ENCODE data around the gene ETS1. TPM values are rescaled to one million over a fixed set of nuclear protein-coding genes. Genes with fewer than 3 reads are reported as not detected.

Gene ETS1
- total RNA-seq, 1 donor from 2014 or later = 3.0 TPM

GRCh38 chr11:128492903-128493569 is 94.3 kb downstream of the ETS1 start:
- no peaks in the 10 kb centered on the region for H3K9me3 Mint-ChIP-seq (ENCODE audit: low read depth)
- no peaks in the 10 kb centered on the region for H3K4me1 Mint-ChIP-seq (ENCODE audit: low read depth)
- no peak overlapping the region for H3K4me3 Mint-ChIP-seq (ENCODE audit: low read depth)
- no peaks in the 10 kb centered on the region for H3K36me3 Mint-ChIP-seq (ENCODE audit: insufficient read depth)
- TF ChIP-seq CTCF (IDR thresholded peaks at IDR 0.05; ENCODE audit: unreplicated experiment) = no peak
- H3K27me3 Mint-ChIP-seq = peaks cover 33% of the 10 kb centered on the region
- DNase-seq (ENCODE audit: low spot score, unreplicated experiment) = no peak
- no peak overlapping the region for H3K27ac Mint-ChIP-seq

GRCh38 chr11:128492461-128492860 is 94.9 kb downstream of the ETS1 start:
- DNase-seq (ENCODE audit: low spot score, unreplicated experiment) = no peak
- no peak for TF ChIP-seq CTCF (IDR thresholded peaks at IDR 0.05; ENCODE audit: unreplicated experiment)
- Mint-ChIP-seq H3K4me1 (ENCODE audit: low read depth) (no peaks in the 10 kb centered on the region), H3K4me3 (ENCODE audit: low read depth) (no peak overlapping the region), H3K36me3 (ENCODE audit: insufficient read depth) (no peaks in the 10 kb centered on the region), H3K27ac (peak overlapping the region; percentile 70), H3K27me3 (peaks cover 28% of the 10 kb centered on the region), H3K9me3 (ENCODE audit: low read depth) (no peaks in the 10 kb centered on the region)

- Mint-ChIP-seq H3K36me3 (ENCODE audit: insufficient read depth) (no peaks in the 10 kb centered on the region), H3K9me3 (ENCODE audit: low read depth) (no peaks in the 10 kb centered on the region), H3K4me3 (ENCODE audit: low read depth) (no peak overlapping the region), H3K27me3 (peaks cover 17% of the 10 kb centered on the region), H3K4me1 (ENCODE audit: low read depth) (no peaks in the 10 kb centered on the region), H3K27ac (no peak overlapping the region)
- DNase-seq (ENCODE audit: low spot score, unreplicated experiment) = no peak
- no peak for TF ChIP-seq CTCF (IDR thresholded peaks at IDR 0.05; ENCODE audit: unreplicated experiment)
These were observed 96.0 kb downstream of the ETS1 start for GRCh38 chr11:128491195-128491936.

GRCh38 chr11:128490092-128490491 is 97.3 kb downstream of the ETS1 start:
- TF ChIP-seq CTCF (IDR thresholded peaks at IDR 0.05; ENCODE audit: unreplicated experiment) = no peak
- Mint-ChIP-seq H3K4me3 (ENCODE audit: low read depth) (no peak overlapping the region), H3K4me1 (ENCODE audit: low read depth) (no peaks in the 10 kb centered on the region), H3K9me3 (ENCODE audit: low read depth) (no peaks in the 10 kb centered on the region), H3K27ac (no peak overlapping the region), H3K27me3 (peaks cover 10% of the 10 kb centered on the region), H3K36me3 (ENCODE audit: insufficient read depth) (no peaks in the 10 kb centered on the region)
- DNase-seq (ENCODE audit: low spot score, unreplicated experiment) = no peak

- no peak overlapping the region for H3K27ac Mint-ChIP-seq
- DNase-seq (ENCODE audit: low spot score, unreplicated experiment) = no peak
- no peaks in the 10 kb centered on the region for H3K36me3 Mint-ChIP-seq (ENCODE audit: insufficient read depth)
- peaks cover 15% of the 10 kb centered on the region for H3K27me3 Mint-ChIP-seq
- no peak for TF ChIP-seq CTCF (IDR thresholded peaks at IDR 0.05; ENCODE audit: unreplicated experiment)
- no peaks in the 10 kb centered on the region for H3K4me1 Mint-ChIP-seq (ENCODE audit: low read depth)
- no peaks in the 10 kb centered on the region for H3K9me3 Mint-ChIP-seq (ENCODE audit: low read depth)
- no peak overlapping the region for H3K4me3 Mint-ChIP-seq (ENCODE audit: low read depth)
These were observed 98.9 kb downstream of the ETS1 start for GRCh38 chr11:128488471-128488870.
